Body of pancreas (tissue), 4 donors: ENCODE results near the gene GPR75. TPM values are rescaled to one million over a fixed set of nuclear protein-coding genes. Genes with fewer than 3 reads are reported as not detected.

Experiments
- ATAC-seq: fragments of 150-250 bp; one replicate; pipeline ENCODE4 v1.9.1; 2016
- DNase-seq, 4 donors: peaks; one replicate each; pipeline ENCODE4 v3.0.0-alpha.2; 2019
- H3K27ac ChIP-seq, 4 donors: fragments of 200-600 bp; sonication (generic); 1 replicate in 3 of 4; 2 replicates in 1 of 4; pipeline versions ENCODE4 v1.5.1 to v1.6.1; 2016 to 2019; ENCODE audit warnings: mild to moderate bottlenecking in 1 of 4, mixed read lengths in 1 of 4, moderate library complexity in 1 of 4
- H3K27me3 ChIP-seq, 2 donors: fragments of 200-600 bp; sonication (generic); one replicate each; pipeline ENCODE4 v1.6.0; 2016; ENCODE audit warnings: mild to moderate bottlenecking in 1 of 2
- H3K36me3 ChIP-seq, 2 donors: fragments of 200-600 bp; sonication (generic); replicated peaks in 1 of 2; 2 replicates each; pipeline ENCODE4 v1.5.1; 2016; ENCODE audit warnings: low read depth in 2 of 2; ENCODE audit not compliant: insufficient read depth in 1 of 2
- H3K4me1 ChIP-seq: fragments of 200-600 bp; sonication (generic); one replicate; pipeline ENCODE4 v1.6.0; 2016
- H3K4me3 ChIP-seq, 2 donors: fragments of 200-600 bp; sonication (generic); 1 replicate in 1 of 2; 2 replicates in 1 of 2; pipeline ENCODE4 v1.5.1; 2016 to 2019
- H3K9me3 ChIP-seq, 3 donors: fragments of 200-600 bp; sonication (generic); 1 replicate in 2 of 3; 2 replicates in 1 of 3; pipeline ENCODE4 v1.5.1; 2016
- POLR2A ChIP-seq, 3 donors: fragments of 450-650 bp; IDR thresholded peaks; one replicate each; pipeline ENCODE4 v1.6.1; 2016; ENCODE audit warnings: antibody characterized with exemption in 3 of 3, mild to moderate bottlenecking in 2 of 3
- WGBS, 2 donors: methylation state at CpG; one replicate each; pipeline ENCODE4 v1.1.5; 2017; 5-methylcytosine and 5-hydroxymethylcytosine counted together
- intact Hi-C: fragments of 100-400 bp; cut with DNase I; formaldehyde crosslinking; loops from one replicate; pipeline ENCODE4 v1.15.1; 2023
- microRNA-seq, 2 donors: library from miRNA; unstranded; fragments of <30 nt; microRNA quantifications; one replicate each; pipeline ENCODE4, GENCODE V29; 2016; ENCODE audit warnings: borderline number of aligned reads in 2 of 2, borderline replicate concordance in 2 of 2
- small RNA-seq: library from RNA; depleted of rRNA; stranded (forward); fragments of <200 nt; gene quantifications from one replicate; pipeline ENCODE3, GENCODE V24; 2016
- total RNA-seq, 2 donors: library from RNA; depleted of rRNA; stranded (reverse); fragments of >200 nt; gene quantifications; one replicate each; pipeline ENCODE4 v1.1.0, GENCODE V29; 2016
- TF ChIP-seq, protein P1 (sequence below), 7 experiments: fragments of 450-650 bp in 4 of 7; fragments of 200-600 bp in 3 of 7; sonication (generic) in 3 of 7; IDR thresholded peaks; one replicate each; pipeline ENCODE4 v1.5.1; 2016 to 2019; ENCODE audit warnings: antibody characterized with exemption in 7 of 7

The GPR75 gene
- total RNA-seq, 2 donors from 2014 or later, result 2.1 to 4.0 TPM

DNA sequence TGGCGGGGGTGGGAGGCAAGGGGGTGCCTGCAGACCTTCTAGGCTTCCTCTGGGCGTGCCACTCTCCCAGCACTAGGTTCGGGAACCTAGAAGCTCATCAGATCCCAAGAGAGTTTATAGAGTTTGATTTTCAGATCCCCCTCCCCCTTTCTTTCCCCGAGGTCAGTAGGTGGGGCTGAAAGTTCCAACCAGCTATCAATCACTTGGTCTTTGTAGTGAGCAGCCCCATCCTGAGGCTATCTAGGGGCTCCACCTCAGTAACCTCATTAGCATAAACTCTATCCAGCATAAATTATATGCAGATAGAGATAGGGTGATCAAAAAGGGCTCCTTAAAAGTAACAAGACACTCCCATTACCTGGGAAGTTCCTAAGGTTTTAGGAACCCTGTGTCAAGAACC, 40.1 kb downstream of the GPR75 start:
- intact Hi-C loops, result no loop called here
- no peak for DNase-seq
- Histone ChIP-seq H3K4me1 (no peaks in the 10 kb centered on the region), H3K27me3 (no peaks in the 10 kb centered on the region), H3K4me3 (no peak overlapping the region), H3K36me3 (peaks cover 0 to 5% of the 10 kb centered on the region in 2 donors), H3K27ac (no peak overlapping the region), H3K9me3 (no peaks in the 10 kb centered on the region)
- no peak for TF ChIP-seq POLR2A (IDR thresholded peaks at IDR 0.05)
- TF ChIP-seq, protein P1, sequence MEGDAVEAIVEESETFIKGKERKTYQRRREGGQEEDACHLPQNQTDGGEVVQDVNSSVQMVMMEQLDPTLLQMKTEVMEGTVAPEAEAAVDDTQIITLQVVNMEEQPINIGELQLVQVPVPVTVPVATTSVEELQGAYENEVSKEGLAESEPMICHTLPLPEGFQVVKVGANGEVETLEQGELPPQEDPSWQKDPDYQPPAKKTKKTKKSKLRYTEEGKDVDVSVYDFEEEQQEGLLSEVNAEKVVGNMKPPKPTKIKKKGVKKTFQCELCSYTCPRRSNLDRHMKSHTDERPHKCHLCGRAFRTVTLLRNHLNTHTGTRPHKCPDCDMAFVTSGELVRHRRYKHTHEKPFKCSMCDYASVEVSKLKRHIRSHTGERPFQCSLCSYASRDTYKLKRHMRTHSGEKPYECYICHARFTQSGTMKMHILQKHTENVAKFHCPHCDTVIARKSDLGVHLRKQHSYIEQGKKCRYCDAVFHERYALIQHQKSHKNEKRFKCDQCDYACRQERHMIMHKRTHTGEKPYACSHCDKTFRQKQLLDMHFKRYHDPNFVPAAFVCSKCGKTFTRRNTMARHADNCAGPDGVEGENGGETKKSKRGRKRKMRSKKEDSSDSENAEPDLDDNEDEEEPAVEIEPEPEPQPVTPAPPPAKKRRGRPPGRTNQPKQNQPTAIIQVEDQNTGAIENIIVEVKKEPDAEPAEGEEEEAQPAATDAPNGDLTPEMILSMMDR (IDR thresholded peaks at IDR 0.05), result no peak
- no peak for ATAC-seq
- 64 to 86% methylated on average over 2 to 4 of the region's 4 CpGs for WGBS, 2 donors

DNA sequence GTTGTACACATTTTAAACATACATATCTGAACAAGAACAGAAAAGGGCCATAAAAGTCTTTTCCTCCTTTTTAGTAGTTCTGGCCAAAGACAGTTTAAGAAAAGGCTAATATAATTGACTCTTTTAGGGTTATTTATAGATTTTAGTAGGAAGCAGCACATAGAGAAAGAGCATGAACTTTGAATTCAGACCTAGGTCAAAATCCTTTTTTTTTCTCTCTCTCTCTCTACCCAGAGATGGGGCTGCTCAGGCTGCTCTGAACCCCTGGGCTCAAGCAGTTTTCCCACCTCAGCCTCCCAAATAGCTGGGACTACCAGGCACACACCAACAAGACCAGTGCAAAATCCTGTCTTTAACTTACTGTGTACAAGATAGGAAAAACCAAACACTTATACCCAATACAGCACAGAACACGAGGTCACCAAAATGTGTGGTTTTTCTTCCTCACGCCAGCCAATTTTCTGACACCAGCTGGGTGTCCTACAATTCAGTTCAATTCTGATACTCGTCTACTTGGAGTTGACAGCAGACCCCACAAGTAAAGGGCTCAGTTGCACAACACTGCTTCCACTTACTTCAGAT, 40.8 kb downstream of the GPR75 start:
- no peak for ATAC-seq
- Histone ChIP-seq H3K27ac (no peak overlapping the region), H3K4me1 (no peaks in the 10 kb centered on the region), H3K4me3 (no peak overlapping the region), H3K27me3 (no peaks in the 10 kb centered on the region), H3K9me3 (no peaks in the 10 kb centered on the region), H3K36me3 (peaks cover 0 to 7% of the 10 kb centered on the region in 2 donors)
- whole genome bisulfite sequencing, 2 donors, result 93 to 96% methylated on average over 3 of the region's 3 CpGs
- no peak for DNase-seq
- intact Hi-C loops, result no loop called here
- TF ChIP-seq, protein P1 (IDR thresholded peaks at IDR 0.05), result no peak

DNA sequence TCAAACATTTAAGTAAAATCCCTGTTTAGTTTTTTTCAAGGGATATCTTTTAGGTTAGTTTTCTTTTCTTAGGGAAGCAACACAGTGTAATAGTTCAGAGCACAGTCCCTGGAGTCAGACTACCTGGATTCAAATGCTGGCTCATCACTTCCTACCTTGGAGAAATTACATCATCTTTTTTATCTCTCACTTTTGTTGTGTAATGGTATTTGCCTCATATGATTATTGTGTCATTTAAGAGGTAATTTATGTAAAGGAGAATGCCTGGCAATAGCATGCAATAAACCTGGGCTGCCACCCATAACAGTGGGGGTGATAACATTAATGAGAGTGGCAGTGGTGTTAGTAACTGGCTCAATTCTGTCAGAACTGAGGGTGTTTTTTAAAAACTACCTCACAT, 46.6 kb downstream of the GPR75 start:
- Histone ChIP-seq H3K9me3 (no peaks in the 10 kb centered on the region), H3K4me1 (no peaks in the 10 kb centered on the region), H3K27me3 (no peaks in the 10 kb centered on the region), H3K27ac (no peak overlapping the region), H3K36me3 (peaks cover 8 to 45% of the 10 kb centered on the region in 2 donors), H3K4me3 (no peak overlapping the region)
- DNase-seq, result no peak
- no peak for ATAC-seq
- TF ChIP-seq POLR2A (IDR thresholded peaks at IDR 0.05), result no peak
- TF ChIP-seq, protein P1 (IDR thresholded peaks at IDR 0.05), result no peak
- intact Hi-C loops, result no loop called here

DNA sequence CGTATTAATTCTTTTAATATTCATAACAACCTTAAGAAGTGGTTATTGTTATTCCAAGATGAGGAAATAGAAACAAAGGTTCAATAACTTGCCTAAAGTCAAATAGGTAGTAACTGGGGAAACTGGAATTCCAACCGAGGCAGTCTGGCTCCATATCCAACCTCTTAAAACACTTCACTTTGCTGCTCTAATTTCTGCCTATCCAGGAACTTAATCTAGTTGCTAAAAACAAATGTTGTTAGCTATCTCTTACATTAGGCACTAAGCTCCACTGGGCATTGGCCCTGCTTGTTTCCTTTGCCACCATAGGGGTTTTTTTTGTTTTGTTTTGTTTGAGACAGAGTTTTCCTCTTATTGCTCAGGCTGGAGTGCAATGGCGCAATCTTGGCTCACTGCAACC, 48.2 kb downstream of the GPR75 start:
- DNase-seq, result no peak
- H3K27ac ChIP-seq, result no peak overlapping the region
- no peaks in the 10 kb centered on the region for H3K9me3 ChIP-seq
- no peaks in the 10 kb centered on the region for H3K4me1 ChIP-seq
- intact Hi-C loops, result no loop called here
- 91 to 94% methylated on average over 3 of the region's 3 CpGs for WGBS, 2 donors
- H3K4me3 ChIP-seq, result no peak overlapping the region
- TF ChIP-seq, protein P1 (IDR thresholded peaks at IDR 0.05), result no peak
- TF ChIP-seq POLR2A (IDR thresholded peaks at IDR 0.05), result no peak
- H3K36me3 ChIP-seq, result peaks cover 8 to 50% of the 10 kb centered on the region in 2 donors
- no peak for ATAC-seq
- H3K27me3 ChIP-seq, result no peaks in the 10 kb centered on the region

Small RNA genes within 50 kb of the gene (microRNA-seq; reads per million reads assigned to microRNA genes)
- gene MIR3682, result 0 to 1.3 reads per million in 2 donors

Small RNA genes within 50 kb of the gene (small RNA-seq; reads per million reads assigned to genes)
- gene MIR3682, result not detected

Other genes with a start within 250 kb of the GPR75 start
- 1 to 10 TPM; 2.1 to 5.9 TPM for gene CHAC2, start 92.2 kb downstream of the GPR75 start, total RNA-seq
- 10 to 100 TPM; 10.5 to 14.0 TPM for gene ASB3, start 73.0 kb downstream of the GPR75 start, total RNA-seq
- gene ERLEC1, start 72.9 kb downstream of the GPR75 start, total RNA-seq, result 10 to 100 TPM; 43.8 to 86.7 TPM
- gene PSME4, start 111.0 kb upstream of the GPR75 start, total RNA-seq, result 10 to 100 TPM; 19.1 to 28.0 TPM